IPS-20b (cell line): ENCODE data around the gene EID3.
"Not testable (repeated sequence)": the region's sequence is repeated elsewhere in the genome, so short reads cannot be mapped to it uniquely, and the experiment has no call there.

Experiments used
- H3K27ac ChIP-seq: one replicate; pipeline ENCODE4 v1.5.1; 2013; ENCODE audit warnings: low read length
- H3K27me3 ChIP-seq: 2 replicates; pipeline ENCODE4 v1.6.1; 2013; ENCODE audit warnings: mild to moderate bottlenecking, low read length, inconsistent platforms; ENCODE audit not compliant: insufficient read depth
- H3K36me3 ChIP-seq: 2 replicates; pipeline ENCODE4 v1.6.1; 2013; ENCODE audit warnings: low read depth, mild to moderate bottlenecking, inconsistent platforms, low read length, moderate library complexity; ENCODE audit not compliant: insufficient read depth
- H3K4me1 ChIP-seq: 2 replicates; pipeline ENCODE4 v1.6.1; 2013; ENCODE audit warnings: mild to moderate bottlenecking, control low read depth, inconsistent platforms, low read length, moderate library complexity; ENCODE audit not compliant: insufficient read depth
- H3K4me3 ChIP-seq: 2 replicates; pipeline ENCODE4 v1.5.1; 2013; ENCODE audit warnings: mild to moderate bottlenecking, low read length, inconsistent platforms
- H3K9ac ChIP-seq: 2 replicates; pipeline ENCODE4 v1.6.1; 2013; ENCODE audit warnings: low read depth, mild to moderate bottlenecking, inconsistent platforms, low read length, moderate library complexity
- H3K9me3 ChIP-seq: 2 replicates; pipeline ENCODE4 v1.6.1; 2013; ENCODE audit warnings: mild to moderate bottlenecking, low read depth, low read length, inconsistent platforms; ENCODE audit not compliant: insufficient read depth

EID3 gene

DNA sequence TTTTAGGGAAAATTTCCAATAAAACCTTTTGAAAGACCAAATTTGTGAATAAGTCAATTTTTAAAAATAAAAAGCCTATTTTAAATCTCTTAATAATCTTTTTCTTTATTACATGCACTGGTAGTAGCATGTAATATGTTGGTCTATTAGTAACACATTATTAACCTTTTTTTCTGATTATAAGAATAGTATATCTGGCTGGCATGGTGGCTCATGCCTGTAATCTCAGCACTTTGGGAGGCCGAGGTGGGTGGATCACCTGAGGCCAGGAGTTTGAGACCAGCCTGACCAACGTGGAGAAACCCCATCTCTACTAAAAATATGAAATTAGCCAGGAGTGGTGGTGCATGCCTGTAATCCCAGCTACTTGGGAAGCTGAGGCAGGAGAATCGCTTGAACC, 28.7 kb downstream of the EID3 start:
- H3K9me3 ChIP-seq, H3K4me3 ChIP-seq, H3K27ac ChIP-seq, H3K9ac ChIP-seq, H3K27me3 ChIP-seq, H3K4me1 ChIP-seq: not testable (repeated sequence)
- H3K36me3 ChIP-seq, result peaks cover 86% of the 10 kb centered on the region

DNA sequence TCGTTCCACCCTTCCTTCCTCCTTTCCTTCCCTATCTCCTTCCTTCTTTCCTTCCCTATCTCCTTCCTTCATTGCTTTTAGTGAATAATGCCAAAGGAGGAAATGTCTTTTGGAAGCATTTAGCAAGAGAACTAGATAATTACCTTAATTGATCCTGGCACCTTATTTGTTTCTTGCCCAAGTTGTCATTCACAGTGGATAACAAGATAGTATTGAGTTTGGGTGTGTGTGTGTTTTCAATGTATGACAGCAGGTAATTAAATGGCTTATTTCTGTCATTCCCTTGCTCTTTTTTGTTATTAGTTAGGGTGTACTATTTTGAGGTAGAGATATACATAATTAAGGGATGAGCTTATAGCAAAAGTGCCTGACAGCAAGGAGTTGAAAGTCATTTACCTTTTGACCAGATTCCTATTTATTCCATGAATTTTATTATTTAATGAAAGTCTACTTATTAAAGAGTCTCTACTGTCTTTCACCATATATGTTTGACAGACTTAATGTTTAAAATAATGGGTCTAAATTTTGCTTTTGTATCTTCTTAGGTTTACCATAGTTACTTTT, 30.2 kb downstream of the EID3 start:
- no peak overlapping the region for H3K27ac ChIP-seq
- H3K9ac ChIP-seq, result no peak overlapping the region
- H3K36me3 ChIP-seq, result peaks cover 81% of the 10 kb centered on the region
- no peak overlapping the region for H3K4me3 ChIP-seq
- no peaks in the 10 kb centered on the region for H3K4me1 ChIP-seq
- H3K9me3 ChIP-seq, result no peaks in the 10 kb centered on the region
- H3K27me3 ChIP-seq, result no peaks in the 10 kb centered on the region

DNA sequence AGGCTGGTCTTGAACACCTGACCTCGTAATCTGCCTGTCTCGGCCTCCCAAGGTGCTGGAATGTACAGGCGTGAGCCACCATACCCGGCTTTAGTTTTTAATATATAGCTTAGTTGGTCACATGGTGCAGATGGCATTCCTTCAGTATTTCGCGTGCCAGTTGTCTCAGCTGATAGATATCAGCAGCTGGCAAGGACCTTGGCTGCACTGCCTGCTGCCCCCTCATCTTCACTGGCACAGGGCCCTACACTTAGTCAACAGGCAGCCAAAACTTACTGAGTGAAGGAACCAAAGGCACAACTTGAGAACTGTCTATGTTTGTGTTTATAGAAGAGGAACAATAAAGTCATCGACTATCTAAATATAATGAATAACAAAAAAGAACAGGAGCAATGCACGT, 31.0 kb downstream of the EID3 start:
- H3K36me3 ChIP-seq, result peaks cover 81% of the 10 kb centered on the region

DNA sequence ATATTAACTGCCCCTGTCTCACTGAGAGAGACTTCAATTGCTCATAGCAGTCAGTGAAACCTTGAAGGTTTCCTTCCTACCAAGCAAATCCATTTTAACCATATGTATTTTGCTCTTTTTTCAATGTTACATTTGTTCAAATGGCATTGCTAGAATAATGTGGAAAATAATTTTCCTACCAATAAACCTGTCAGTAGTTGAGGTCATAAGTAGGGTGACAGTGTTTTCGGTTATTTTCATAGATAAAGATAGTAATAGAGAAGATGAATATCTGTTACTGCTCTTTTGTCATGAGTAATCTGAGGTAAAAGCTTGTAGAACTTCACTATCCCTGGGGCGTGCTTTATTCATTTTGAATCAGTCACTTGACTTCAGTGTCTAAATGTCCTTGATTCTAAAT, 32.6 kb downstream of the EID3 start:
- no peak overlapping the region for H3K4me3 ChIP-seq
- no peaks in the 10 kb centered on the region for H3K27me3 ChIP-seq
- no peak overlapping the region for H3K27ac ChIP-seq
- H3K4me1 ChIP-seq, result no peaks in the 10 kb centered on the region
- H3K9ac ChIP-seq, result no peak overlapping the region
- H3K36me3 ChIP-seq, result peaks cover 86% of the 10 kb centered on the region
- no peaks in the 10 kb centered on the region for H3K9me3 ChIP-seq

More for the DNA sequence above, 31.0 kb downstream of the EID3 start:
- Histone ChIP-seq H3K4me1 (no peaks in the 10 kb centered on the region), H3K9ac (no peak overlapping the region), H3K27me3 (no peaks in the 10 kb centered on the region), H3K27ac (no peak overlapping the region), H3K4me3 (no peak overlapping the region), H3K9me3 (no peaks in the 10 kb centered on the region)

DNA sequence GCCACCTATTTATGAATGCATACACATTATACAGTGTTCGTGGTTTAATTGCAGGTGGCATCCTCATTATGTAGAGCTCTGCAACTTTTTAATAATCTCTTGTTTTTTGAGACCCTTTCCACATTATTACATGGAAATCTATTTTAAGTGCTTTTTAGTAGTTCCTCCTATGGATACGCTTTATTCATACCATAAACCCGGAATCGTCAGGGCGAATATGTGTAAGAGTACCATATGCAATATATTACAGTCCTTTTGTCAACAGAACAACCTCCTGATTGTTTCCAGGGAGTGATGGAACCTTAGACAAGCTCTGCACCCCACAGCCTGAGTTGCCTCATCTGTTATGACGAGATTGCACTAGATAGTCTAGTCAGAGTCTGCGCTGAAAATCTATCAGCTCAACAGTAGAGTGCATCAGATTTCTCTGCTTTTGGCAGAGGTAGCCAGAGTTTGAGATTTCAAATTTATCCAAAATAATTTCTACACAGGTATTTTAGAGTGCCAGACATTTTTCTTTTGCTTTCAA, 33.6 kb downstream of the EID3 start:
- no peak overlapping the region for H3K27ac ChIP-seq
- H3K27me3 ChIP-seq, result no peaks in the 10 kb centered on the region
- H3K4me3 ChIP-seq, result no peak overlapping the region
- no peak overlapping the region for H3K9ac ChIP-seq
- H3K36me3 ChIP-seq, result peaks cover 86% of the 10 kb centered on the region
- H3K9me3 ChIP-seq, result no peaks in the 10 kb centered on the region
- H3K4me1 ChIP-seq, result no peaks in the 10 kb centered on the region

DNA sequence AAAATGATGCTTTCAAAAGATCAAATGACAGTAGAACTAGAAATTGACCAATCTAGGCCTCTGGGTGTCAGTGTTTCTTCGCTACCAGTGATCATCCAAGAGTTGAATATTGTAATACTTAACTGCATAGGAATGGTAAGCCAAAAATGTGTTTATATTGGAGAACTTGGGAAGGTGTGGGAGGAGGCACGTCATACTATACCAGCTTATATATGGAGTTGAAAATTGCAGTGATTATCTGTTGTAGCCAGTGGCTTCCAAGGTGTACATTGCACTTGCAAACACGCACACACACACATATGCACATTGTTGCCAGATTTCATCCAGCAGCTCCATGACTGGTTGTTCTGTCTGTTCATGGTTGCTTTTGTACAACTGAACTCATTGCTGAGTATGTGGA, 36.1 kb downstream of the EID3 start:
- Histone ChIP-seq H3K9ac (no peak overlapping the region), H3K27me3 (no peaks in the 10 kb centered on the region), H3K9me3 (no peaks in the 10 kb centered on the region), H3K27ac (no peak overlapping the region), H3K4me3 (no peak overlapping the region), H3K36me3 (peaks cover 87% of the 10 kb centered on the region), H3K4me1 (no peaks in the 10 kb centered on the region)

DNA sequence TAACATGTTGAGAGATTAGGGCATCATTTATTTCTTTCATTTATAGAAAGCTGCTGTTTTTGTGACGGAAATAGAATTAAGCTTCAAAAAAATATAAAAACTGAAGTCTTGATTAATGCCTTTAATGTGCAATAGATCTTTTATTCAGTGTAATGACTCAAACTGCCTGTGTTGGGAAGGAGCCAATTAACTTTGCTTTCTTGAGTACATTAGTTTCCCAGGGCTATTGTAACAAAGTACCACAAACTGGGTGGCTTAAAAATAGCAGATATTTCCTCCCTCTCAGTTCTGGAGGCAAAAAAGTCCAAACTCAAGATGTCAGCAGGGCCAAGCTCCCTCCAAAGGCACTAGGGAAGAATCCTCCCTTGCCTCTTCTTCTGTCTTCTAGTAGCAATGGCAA, 36.6 kb downstream of the EID3 start:
- Histone ChIP-seq H3K27ac (no peak overlapping the region), H3K4me1 (no peaks in the 10 kb centered on the region), H3K9ac (no peak overlapping the region), H3K27me3 (no peaks in the 10 kb centered on the region), H3K4me3 (no peak overlapping the region), H3K36me3 (peaks cover 87% of the 10 kb centered on the region), H3K9me3 (no peaks in the 10 kb centered on the region)

DNA sequence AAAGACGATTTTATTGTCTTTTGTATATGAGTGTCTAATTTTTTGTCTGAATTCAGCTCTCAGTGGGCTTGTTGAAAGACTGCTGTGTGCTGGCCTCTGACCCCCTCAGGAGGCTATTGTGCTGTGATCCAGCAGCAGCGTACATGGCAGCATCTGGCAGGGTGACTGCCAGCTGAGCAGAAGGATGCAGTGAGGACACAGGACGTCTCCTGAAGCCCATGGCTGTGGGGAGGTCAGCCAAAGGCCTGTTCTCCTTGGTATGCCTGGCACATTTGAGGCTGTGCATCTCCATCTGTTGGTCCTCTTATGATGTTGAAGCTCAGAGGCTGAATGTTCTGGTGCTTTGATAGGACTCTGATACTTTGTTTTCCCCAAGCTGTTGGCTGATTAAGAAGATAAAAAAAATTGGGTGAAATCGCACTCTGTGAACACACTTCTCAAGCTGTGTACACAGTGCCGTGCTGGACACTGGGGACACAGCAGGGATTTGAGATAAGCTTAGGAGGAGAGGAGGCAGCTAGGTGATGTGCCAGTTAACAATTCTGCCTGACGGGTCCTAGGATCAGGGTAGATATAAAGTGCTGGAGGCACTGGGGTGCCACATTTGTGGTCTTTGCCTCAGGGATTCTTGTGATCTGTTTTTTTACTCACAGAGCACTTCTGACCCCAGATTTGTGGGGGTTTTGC, 37.5 kb downstream of the EID3 start:
- Histone ChIP-seq H3K4me3 (no peak overlapping the region), H3K36me3 (peaks cover 86% of the 10 kb centered on the region), H3K9me3 (no peaks in the 10 kb centered on the region), H3K4me1 (no peaks in the 10 kb centered on the region), H3K27ac (no peak overlapping the region), H3K27me3 (no peaks in the 10 kb centered on the region), H3K9ac (no peak overlapping the region)

DNA sequence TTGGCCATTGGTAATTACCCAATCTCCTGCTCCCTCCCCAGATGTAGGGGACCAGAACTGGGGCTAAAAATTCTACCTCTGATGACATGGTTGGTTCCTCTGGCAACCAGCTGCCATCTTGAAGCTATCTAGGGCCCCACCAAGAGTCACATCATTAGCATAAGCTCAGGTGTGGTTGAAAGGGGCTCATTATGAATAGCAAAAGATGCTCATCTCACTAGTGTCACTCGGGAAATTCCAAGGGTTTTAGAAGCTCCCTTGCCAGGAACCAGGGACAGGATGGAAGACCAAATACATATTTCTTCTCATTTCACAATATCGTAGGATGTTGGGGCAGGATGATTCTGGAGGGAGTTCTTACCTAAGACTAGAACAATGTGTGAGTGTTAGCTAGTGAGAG, 38.6 kb downstream of the EID3 start:
- Histone ChIP-seq H3K4me1 (no peaks in the 10 kb centered on the region), H3K9ac (no peak overlapping the region), H3K27ac (no peak overlapping the region), H3K36me3 (peaks cover 82% of the 10 kb centered on the region), H3K27me3 (no peaks in the 10 kb centered on the region), H3K9me3 (no peaks in the 10 kb centered on the region), H3K4me3 (no peak overlapping the region)

DNA sequence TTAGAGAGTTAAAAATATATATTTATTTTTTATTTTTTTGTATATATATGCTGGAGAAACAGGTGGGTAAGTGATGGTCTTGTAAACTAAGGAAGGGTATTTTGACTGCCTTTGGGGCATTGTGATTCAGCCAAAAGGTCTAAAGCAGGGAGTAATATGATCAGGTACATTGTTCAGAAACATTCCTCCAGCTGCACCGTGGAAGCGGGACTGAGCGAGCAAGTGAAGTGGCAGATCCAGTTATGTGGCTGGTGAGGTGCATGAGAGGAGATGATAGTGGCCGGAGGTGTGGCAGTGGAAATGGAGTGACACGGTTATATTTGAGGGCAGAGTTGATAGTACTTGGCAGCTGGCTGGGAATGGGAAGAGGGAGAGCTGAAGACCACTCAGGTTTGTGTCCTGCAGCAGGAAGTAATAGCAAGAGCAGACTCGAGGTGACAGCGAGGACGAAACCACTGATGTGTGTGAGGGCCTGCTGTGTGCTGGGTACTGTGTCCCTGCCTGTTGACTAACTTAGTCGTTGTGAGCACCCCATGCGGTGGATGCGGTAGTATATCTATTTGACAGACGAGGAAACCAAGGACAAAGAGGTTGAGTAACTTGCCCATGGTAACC, 39.2 kb downstream of the EID3 start:
- Histone ChIP-seq H3K9ac (no peak overlapping the region), H3K4me3 (no peak overlapping the region)

DNA sequence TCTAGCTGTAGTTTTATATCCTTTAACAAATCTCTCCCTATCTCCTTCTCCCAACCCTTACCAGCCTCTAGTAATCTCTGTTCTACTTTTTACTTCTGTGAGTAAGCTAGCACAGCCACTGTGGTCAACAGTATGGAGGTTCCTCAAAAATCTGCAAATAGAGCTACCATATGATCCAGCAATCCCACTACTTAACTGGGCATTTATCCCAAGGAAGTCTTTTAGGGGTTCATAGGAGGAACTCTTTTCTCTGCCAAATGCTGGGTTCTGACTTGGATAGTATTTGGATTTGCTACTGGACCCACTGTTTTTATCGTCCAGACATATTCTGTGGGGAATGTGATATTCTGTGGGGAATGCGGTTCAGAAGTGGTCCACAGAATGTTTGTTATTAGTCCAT, 41.1 kb downstream of the EID3 start:
- H3K4me1 ChIP-seq, result no peaks in the 10 kb centered on the region
- H3K9ac ChIP-seq, result no peak overlapping the region
- H3K36me3 ChIP-seq, result peaks cover 87% of the 10 kb centered on the region
- H3K27ac ChIP-seq, result no peak overlapping the region
- H3K4me3 ChIP-seq, result no peak overlapping the region
- H3K9me3 ChIP-seq, result no peaks in the 10 kb centered on the region
- H3K27me3 ChIP-seq, result no peaks in the 10 kb centered on the region

More for the DNA sequence above, 39.2 kb downstream of the EID3 start:
- peaks cover 84% of the 10 kb centered on the region for H3K36me3 ChIP-seq
- H3K27me3 ChIP-seq, result no peaks in the 10 kb centered on the region
- H3K4me1 ChIP-seq, result no peaks in the 10 kb centered on the region
- H3K27ac ChIP-seq, result no peak overlapping the region
- no peaks in the 10 kb centered on the region for H3K9me3 ChIP-seq
